Astrocyte of the spinal cord (primary cell): Measurements from ENCODE around the gene SYCE1.
"Not testable (repeated sequence)": the region's sequence is repeated elsewhere in the genome, so short reads cannot be mapped to it uniquely, and the experiment has no call there.

Experiments
- DNase-seq: peaks from one replicate; pipeline ENCODE4 v3.0.0; 2011; ENCODE audit warnings: low read depth, low spot score
- H3K4me3 ChIP-seq: 2 replicates; pipeline ENCODE4 v1.5.1; 2011; ENCODE audit warnings: low read depth, mild to moderate bottlenecking, low read length, moderate library complexity
- CTCF ChIP-seq: IDR thresholded peaks from 2 replicates; pipeline ENCODE4 v1.5.1; 2012; ENCODE audit warnings: low read depth, mild to moderate bottlenecking, low read length, inconsistent platforms
- in situ Hi-C: cut with HindIII; loops from 2 replicates; pipeline ENCODE4 v1.10.0; 2017; ENCODE audit warnings: low sequenced_read_pairs

SYCE1 gene

GRCh38 chr10:133565441-133566294, at the start of gene SYCE1:
TSS of gene SYCE1 (minus strand) at chr10:133565583. CDS start at chr10:133565529, 54 bp downstream.
- no peak within 1 kb of the TSS for H3K4me3 ChIP-seq
- no peak for DNase-seq
- TF ChIP-seq CTCF, result no peak
- in situ Hi-C loops, result no loop called here

- TF ChIP-seq CTCF, result no peak
- H3K4me3 ChIP-seq, result no peak overlapping the region
- in situ Hi-C loops, result no loop called here
- no peak for DNase-seq
Observed at GRCh38 chr10:133614830-133615580, 49.6 kb upstream of the SYCE1 start.

GRCh38 chr10:133613699-133614098, 48.3 kb upstream of the SYCE1 start:
- H3K4me3 ChIP-seq, result no peak overlapping the region
- TF ChIP-seq CTCF, result no peak
- in situ Hi-C loops, result no loop called here
- no peak for DNase-seq

GRCh38 chr10:133611079-133611478, 45.7 kb upstream of the SYCE1 start:
- in situ Hi-C loops, result no loop called here
- no peak for TF ChIP-seq CTCF
- H3K4me3 ChIP-seq, result no peak overlapping the region
- DNase-seq, result no peak

GRCh38 chr10:133608855-133609254, 43.5 kb upstream of the SYCE1 start:
- in situ Hi-C loops, result no loop called here
- TF ChIP-seq CTCF, result peak; percentile 18

GRCh38 chr10:133603434-133603833, 38.1 kb upstream of the SYCE1 start:
- in situ Hi-C loops, H3K4me3 ChIP-seq, DNase-seq: not testable (repeated sequence)

More at GRCh38 chr10:133608855-133609254, 43.5 kb upstream of the SYCE1 start:
- DNase-seq, result no peak
- no peak overlapping the region for H3K4me3 ChIP-seq

GRCh38 chr10:133600657-133601056, 35.3 kb upstream of the SYCE1 start:
- no peak for DNase-seq
- in situ Hi-C loops, result no loop called here
- TF ChIP-seq CTCF, result no peak
- H3K4me3 ChIP-seq, result no peak overlapping the region

- DNase-seq, H3K4me3 ChIP-seq, in situ Hi-C loops: not testable (repeated sequence)
Observed at GRCh38 chr10:133599869-133600268, 34.5 kb upstream of the SYCE1 start.
